ENCODE data around the gene CADM3.

- no peak for TF ChIP-seq EZH2 (IDR thresholded peaks at IDR 0.05)
- no peak for TF ChIP-seq POLR2AphosphoS5 (IDR thresholded peaks at IDR 0.05; ENCODE audit: borderline replicate concordance, low read depth, low read length)
Measured at GRCh38 chr1:159162516-159163265, 8.7 kb upstream of the CADM3 start.

Data from SK-N-MC (cell line).